HG02938 (cell line): ENCODE data around the gene INSIG2.

Source experiments
- ATAC-seq: cut with Tn5 transposase; IDR thresholded peaks from one replicate; pipeline ENCODE4 v1.9.1; 2021; ENCODE audit warnings: mild to moderate bottlenecking, moderate library complexity; ENCODE audit not compliant: unreplicated experiment

The INSIG2 gene

GRCh38 chr2:118088051-118089024 lies at the start of gene INSIG2:
Gene INSIG2 (plus strand): TSS chr2:118088471. CDS start chr2:118096557, 8,086 bp downstream.
- peak; percentile 97 for ATAC-seq

DNA sequence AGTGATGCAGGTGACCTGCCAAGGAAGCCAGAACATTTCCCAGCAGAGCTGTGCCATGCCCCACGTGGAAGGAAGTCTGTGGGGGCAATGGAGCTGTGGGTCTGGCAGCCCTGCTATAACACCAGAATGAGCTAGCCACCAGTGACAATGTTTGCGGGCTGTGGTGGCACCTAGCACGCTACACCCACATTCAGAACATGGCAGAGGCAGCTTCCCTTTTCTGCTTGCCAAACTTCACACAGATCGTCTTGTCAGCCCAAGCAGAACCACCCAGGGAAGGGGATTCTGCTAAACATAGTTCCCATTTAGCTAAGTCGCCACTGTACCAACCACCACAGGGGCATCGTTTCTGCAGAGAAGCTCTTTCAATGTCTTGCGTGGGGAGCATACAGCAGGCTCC lies 47.4 kb upstream of the INSIG2 start:
- ATAC-seq, result no peak

GRCh38 chr2:118044103-118044716 lies 44.1 kb upstream of the INSIG2 start:
- ATAC-seq, result no peak

GRCh38 chr2:118044854-118045253 lies 43.4 kb upstream of the INSIG2 start:
- ATAC-seq, result no peak

DNA sequence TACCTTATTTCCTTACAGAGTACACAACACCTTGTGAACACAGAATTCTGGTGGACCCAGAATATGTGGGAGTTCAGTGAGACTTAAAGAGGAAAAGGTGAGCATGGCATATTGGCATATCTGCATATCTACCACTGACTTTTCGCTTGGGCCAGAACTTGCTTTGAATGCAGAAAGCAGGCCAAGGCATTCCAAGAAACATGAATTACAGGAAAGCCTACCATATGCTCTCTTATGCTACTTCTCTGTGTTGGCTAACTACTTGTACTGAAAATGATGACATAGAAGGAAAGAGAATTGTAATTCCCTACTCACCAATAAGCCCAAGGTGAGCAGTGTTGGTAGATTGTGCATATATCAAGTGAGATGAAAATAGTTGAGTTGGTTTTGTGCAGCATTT lies 43.0 kb upstream of the INSIG2 start:
- ATAC-seq, result no peak

GRCh38 chr2:118046634-118047210 lies 41.5 kb upstream of the INSIG2 start:
- no peak for ATAC-seq

DNA sequence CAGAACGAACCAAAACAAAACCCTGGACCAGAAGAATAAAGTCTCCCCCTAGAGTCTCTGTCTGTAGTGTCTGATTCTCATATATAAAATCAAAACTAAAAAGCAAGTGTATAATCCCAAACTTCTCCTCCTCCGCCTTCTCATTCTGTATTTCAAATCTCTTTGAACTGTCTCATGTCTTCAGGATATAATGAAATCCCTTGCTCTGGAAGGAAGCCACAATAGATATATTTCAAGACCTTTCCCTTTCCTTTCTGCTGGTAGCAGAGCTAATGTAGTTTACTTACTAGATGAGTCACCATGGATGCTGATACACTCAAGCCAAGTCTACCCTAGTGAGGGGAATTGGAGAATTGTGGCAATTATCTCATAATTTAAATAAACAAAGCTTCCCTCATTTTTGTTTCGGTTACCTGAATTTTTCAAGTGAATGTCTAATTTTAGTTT lies 40.9 kb upstream of the INSIG2 start:
- no peak for ATAC-seq

GRCh38 chr2:118048401-118048800 lies 39.9 kb upstream of the INSIG2 start:
- no peak for ATAC-seq

DNA sequence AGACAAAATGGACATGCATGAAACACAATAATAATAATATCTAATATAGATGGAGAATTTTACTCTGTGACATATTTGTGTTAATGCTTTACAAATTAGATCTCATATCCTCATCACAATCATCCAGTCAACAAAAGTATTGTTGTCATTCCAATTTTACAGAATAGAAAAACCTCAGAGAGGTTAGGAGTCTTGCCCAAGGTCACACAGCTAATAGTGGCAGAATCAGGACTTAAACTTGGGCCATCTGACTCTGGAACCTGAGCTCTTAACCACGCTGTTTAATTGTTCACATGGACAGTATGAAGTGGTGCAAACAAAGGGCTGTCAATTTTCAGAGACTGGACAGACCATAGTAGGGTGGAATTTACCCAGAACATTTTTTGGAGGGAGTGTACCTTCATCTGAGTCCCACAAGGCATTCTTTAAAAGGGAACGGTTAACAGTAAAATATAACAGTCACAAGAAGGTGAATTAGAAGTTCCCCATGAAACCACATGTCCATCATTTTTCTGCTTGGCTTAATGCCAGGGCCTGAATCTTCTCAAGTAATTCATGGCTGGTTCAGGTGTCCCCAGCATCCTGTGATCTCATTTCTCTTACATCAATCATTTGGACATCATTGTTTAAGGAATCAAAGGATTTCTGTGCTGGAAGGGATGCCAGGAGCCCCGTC lies 39.0 kb upstream of the INSIG2 start:
- ATAC-seq, result no peak

- ATAC-seq, result peak; percentile 64
Measured at GRCh38 chr2:118049816-118050140, 38.5 kb upstream of the INSIG2 start.

DNA sequence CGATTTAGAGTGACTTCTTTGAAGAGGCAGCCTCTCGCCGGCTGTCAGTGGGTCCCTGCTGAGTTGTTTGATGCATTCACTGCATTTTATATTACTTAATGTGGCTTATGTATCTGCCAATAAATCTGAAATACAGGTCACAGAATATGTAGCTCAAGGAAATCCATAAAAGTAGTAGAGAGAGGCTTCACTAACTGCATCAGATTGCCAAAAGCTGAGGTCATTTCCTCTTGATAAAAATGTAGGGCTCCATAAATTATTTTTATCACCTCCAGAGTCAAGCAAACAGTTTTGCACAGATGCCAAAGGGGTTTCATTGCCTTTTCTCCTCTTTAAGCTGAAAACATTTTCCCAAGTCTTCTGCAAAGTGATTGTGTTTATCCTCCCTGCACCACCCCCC lies 37.9 kb upstream of the INSIG2 start:
- ATAC-seq, result no peak

DNA sequence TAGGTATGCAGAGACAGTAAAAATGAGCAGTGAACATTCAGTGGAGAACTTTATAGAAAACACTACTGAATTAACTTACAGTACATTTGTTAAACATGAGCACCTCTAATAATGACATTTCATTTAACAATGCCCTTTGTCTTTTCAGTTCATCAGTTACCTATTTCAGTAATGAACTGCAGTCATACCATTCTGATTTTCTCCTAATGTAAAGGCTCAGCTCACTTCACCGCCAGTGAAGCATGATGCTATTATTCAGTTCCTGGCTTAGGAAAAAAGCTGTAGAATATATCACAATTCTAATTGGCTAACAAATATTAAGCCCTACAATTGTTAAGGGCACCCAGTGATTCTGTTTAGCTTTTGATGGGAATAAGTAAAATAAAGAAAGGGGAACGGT lies 37.3 kb upstream of the INSIG2 start:
- ATAC-seq, result no peak

DNA sequence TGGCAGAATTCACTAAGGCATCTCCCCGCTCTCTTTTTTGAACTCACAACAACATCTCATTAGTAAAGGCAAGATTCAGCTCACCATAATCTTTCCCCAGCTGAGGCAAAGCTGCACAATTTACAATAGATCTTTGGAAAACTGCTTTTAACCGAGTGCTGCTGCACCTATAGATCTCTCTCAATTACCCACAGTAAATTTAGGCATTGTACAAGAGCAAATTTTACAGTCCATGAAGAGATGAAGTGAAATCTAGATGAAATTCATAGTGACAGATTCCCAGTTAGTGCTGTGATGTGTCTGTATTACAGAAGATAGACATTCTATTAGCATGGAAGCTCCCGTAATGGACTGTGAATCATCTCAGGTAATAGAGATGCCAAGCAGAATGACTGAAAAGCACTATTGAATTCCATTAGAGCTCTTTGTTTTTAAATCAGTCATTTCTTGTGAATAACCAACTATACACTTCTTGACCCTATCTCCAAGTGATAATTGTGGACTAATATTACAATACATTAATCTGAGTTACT lies 36.4 kb upstream of the INSIG2 start:
- no peak for ATAC-seq

- ATAC-seq, result no peak
Measured at GRCh38 chr2:118052474-118052873, 35.8 kb upstream of the INSIG2 start.

DNA sequence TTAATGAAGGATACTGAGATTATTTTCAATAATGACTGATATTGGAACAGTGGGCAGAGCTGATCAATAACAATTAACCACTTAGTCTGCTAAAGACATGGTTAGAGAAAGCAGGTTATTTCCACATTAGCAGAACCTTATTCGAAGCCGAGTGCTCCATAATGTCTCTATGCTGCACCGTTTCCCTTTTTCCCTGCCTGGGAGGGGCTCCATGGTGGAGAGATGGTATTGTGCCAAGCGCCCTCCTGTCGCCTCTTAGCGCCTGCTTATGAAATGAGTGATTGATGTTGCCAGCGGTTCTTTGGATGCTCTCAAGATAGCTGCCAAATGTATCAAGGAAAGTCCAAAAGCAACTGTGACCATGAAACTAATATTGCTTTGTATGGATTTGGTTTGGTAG lies 34.6 kb upstream of the INSIG2 start:
- ATAC-seq, result no peak

GRCh38 chr2:118054213-118055008 lies 33.9 kb upstream of the INSIG2 start:
- ATAC-seq, result no peak

GRCh38 chr2:118055512-118056164 lies 32.6 kb upstream of the INSIG2 start:
- peak; percentile 84 for ATAC-seq

DNA sequence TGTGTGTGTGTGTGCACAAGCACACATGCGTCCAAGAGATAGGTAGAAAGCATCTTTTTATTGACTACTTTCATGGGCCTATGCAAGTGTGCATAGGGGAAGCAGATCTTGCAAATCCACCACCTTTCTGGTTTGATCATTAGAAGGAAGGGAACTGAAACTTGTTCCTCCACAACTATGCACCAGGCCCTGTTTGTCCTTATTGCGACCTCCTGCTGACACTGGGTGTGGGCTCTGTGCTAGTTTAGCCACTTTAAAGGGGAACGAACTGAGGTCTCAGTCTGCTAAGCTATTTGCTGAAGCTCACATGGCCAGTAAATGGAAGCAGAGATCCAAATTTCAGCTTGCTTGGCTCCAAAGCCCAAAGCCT lies 32.1 kb upstream of the INSIG2 start:
- ATAC-seq, result peak; percentile 85

GRCh38 chr2:118056801-118057200 lies 31.5 kb upstream of the INSIG2 start:
- ATAC-seq, result no peak

GRCh38 chr2:118058951-118059350 lies 29.3 kb upstream of the INSIG2 start:
- ATAC-seq, result no peak
